Ascending aorta (tissue), 2 donors: Measurements from ENCODE around the gene SEC14L1. TPM values are rescaled to one million over a fixed set of nuclear protein-coding genes. Genes with fewer than 3 reads are reported as not detected.
A peak's percentile ranks its signal among the peaks of the same experiment; 100 is the strongest.

Source experiments
- DNase-seq, 2 donors: peaks; one replicate each; pipeline ENCODE4 v3.0.0-alpha.2; 2019; ENCODE audit warnings: low spot score in 2 of 2
- H3K27ac ChIP-seq, 2 donors: fragments of 200-600 bp; sonication (generic); one replicate each; pipeline ENCODE4 v1.5.1; 2016 to 2017; ENCODE audit warnings: mild to moderate bottlenecking in 1 of 2
- H3K27me3 ChIP-seq: fragments of 200-600 bp; sonication (generic); one replicate; pipeline ENCODE4 v1.5.1; 2017
- H3K36me3 ChIP-seq, 2 donors: fragments of 200-600 bp; sonication (generic); one replicate each; pipeline ENCODE4 v1.5.1; 2016
- H3K4me1 ChIP-seq, 2 donors: fragments of 200-600 bp; sonication (generic); one replicate each; pipeline ENCODE4 v1.5.1; 2016 to 2017; ENCODE audit warnings: mild to moderate bottlenecking in 1 of 2
- H3K4me3 ChIP-seq, 2 donors: fragments of 200-600 bp; sonication (generic); one replicate each; pipeline ENCODE4 v1.5.1; 2016 to 2017; ENCODE audit warnings: mild to moderate bottlenecking in 1 of 2
- H3K9me3 ChIP-seq, 2 donors: fragments of 200-600 bp; sonication (generic); one replicate each; pipeline ENCODE4 v1.5.1; 2016
- intact Hi-C: fragments of 100-400 bp; cut with DNase I; formaldehyde crosslinking; loops from one replicate; pipeline ENCODE4 v1.15.1; 2023
- total RNA-seq: library from RNA; depleted of rRNA; stranded (reverse); fragments of >200 nt; gene quantifications from one replicate; pipeline ENCODE4 v1.1.0, GENCODE V29; 2016
- TF ChIP-seq, protein P1 (sequence below), 3 experiments: fragments of 200-600 bp in 2 of 3; fragments of 450-650 bp in 1 of 3; sonication (generic) in 2 of 3; IDR thresholded peaks; one replicate each; pipeline ENCODE4 v1.5.1; 2016 to 2019; ENCODE audit warnings: antibody characterized with exemption in 3 of 3, mild to moderate bottlenecking in 1 of 3, moderate library complexity in 1 of 3

SEC14L1 gene
- total RNA-seq, 1 donor from 2014 or later, result 176 TPM

DNA sequence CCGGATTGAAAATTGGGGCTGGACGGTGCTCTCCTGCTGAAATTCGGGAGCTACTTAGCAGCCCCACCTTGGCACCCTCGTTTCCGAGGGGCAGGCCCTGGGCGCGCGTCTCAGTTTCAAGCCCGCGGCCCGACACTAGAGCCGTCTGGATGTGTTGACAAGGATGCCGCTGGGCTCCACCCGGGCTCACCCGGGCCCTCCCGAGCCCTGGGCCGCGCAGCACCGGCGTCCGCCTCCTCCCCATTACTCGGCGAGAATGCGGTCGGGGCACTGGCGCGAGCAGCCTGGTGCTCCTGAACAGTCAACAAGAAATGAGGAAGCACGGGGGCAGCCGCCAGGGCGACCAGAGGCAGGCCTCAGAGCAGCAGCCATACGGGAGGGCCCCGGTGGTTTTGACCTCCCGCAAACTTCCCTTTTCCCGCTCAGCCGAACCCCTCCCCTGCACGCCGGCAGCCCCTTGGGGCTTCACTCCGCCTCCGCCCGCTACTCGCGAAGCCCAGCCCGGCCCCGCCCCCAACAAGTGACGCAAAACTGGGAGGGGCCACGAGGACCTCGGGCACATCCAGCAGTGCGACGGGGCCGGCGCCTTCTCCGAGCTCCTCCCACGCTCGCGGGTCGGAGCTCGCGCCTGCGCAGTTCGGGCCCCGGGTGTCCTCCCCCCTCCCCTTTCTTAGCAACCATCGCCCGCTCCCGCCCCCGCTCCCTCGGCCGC lies 447 bp upstream of the SEC14L1 start:
- Histone ChIP-seq H3K4me1 (peaks cover 0 to 8% of the 10 kb centered on the region in 2 donors), H3K36me3 (peaks cover 0 to 18% of the 10 kb centered on the region in 2 donors), H3K4me3 (peak overlapping the region; percentile 92 to 93), H3K9me3 (no peaks in the 10 kb centered on the region), H3K27ac (peak overlapping the region; percentile 93), H3K27me3 (no peaks in the 10 kb centered on the region)
- peak; percentile 95 to 100 for DNase-seq
- intact Hi-C loops, result loop anchor here (2.0 to 10.0 kb wide), 4 partner anchors 42 to 1034 kb away; no protein-coding TSS in a partner anchor
- TF ChIP-seq, protein P1, sequence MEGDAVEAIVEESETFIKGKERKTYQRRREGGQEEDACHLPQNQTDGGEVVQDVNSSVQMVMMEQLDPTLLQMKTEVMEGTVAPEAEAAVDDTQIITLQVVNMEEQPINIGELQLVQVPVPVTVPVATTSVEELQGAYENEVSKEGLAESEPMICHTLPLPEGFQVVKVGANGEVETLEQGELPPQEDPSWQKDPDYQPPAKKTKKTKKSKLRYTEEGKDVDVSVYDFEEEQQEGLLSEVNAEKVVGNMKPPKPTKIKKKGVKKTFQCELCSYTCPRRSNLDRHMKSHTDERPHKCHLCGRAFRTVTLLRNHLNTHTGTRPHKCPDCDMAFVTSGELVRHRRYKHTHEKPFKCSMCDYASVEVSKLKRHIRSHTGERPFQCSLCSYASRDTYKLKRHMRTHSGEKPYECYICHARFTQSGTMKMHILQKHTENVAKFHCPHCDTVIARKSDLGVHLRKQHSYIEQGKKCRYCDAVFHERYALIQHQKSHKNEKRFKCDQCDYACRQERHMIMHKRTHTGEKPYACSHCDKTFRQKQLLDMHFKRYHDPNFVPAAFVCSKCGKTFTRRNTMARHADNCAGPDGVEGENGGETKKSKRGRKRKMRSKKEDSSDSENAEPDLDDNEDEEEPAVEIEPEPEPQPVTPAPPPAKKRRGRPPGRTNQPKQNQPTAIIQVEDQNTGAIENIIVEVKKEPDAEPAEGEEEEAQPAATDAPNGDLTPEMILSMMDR (IDR thresholded peaks at IDR 0.05), result no peak

DNA sequence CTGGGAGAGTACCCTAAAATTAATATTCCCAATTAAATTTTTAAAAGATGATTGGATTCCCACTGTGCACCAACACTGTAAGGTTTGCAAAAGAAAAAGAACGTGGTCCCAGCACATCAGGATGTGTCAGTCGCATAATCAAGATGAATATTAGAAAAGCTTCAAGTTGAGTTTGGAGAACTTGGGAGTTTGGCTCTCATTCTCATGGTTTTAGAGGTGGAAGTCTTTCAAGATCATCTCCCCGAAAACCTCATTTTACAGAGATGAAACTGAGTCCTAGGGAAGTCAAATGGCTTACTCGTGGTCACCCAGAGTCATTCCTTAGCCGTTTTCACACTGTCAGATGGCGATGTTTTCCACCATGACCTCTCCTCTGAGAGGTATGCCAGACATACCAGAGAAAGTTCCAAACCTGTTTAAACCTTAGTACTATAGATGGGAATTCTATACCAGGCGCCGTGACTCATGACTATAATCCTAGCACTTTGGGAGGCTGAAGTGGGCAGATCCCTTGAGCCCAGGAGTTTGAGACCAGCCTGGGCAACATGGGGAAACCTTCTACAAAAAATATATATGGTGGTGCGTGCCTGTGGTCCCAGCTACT lies 1.2 kb downstream of the SEC14L1 start:
- no peak for DNase-seq
- Histone ChIP-seq H3K4me1 (peaks cover 0 to 19% of the 10 kb centered on the region in 2 donors), H3K9me3 (no peaks in the 10 kb centered on the region), H3K4me3 (peak overlapping the region; percentile 92 to 93), H3K36me3 (peaks cover 0 to 18% of the 10 kb centered on the region in 2 donors), H3K27me3 (no peaks in the 10 kb centered on the region), H3K27ac (peak overlapping the region; percentile 86 to 92)
- intact Hi-C loops, result loop anchor here (2.0 to 10.0 kb wide), 4 partner anchors 43 to 1033 kb away; no protein-coding TSS in a partner anchor
- TF ChIP-seq, protein P1 (IDR thresholded peaks at IDR 0.05), result no peak

- DNase-seq, result no peak
- Histone ChIP-seq H3K4me3 (peak overlapping the region in 1 of 2 donors; percentile 37), H3K27me3 (no peaks in the 10 kb centered on the region), H3K4me1 (peaks cover 0 to 19% of the 10 kb centered on the region in 2 donors), H3K27ac (peak overlapping the region in 1 of 2 donors; percentile 24), H3K36me3 (peaks cover 2 to 23% of the 10 kb centered on the region in 2 donors), H3K9me3 (no peaks in the 10 kb centered on the region)
- TF ChIP-seq, protein P1 (IDR thresholded peaks at IDR 0.05), result no peak
- intact Hi-C loops, result loop anchor here (10.0 kb wide), 1 partner anchor 1032 kb away; no protein-coding TSS in a partner anchor
These were observed 1.9 kb downstream of the SEC14L1 start for GRCh38 chr17:77142689-77143088.

- no peaks in the 10 kb centered on the region for H3K9me3 ChIP-seq
- no peaks in the 10 kb centered on the region for H3K27me3 ChIP-seq
- peaks cover 9 to 28% of the 10 kb centered on the region in 2 donors for H3K36me3 ChIP-seq
- H3K4me3 ChIP-seq, result peak overlapping the region in 1 of 2 donors; percentile 37
- H3K27ac ChIP-seq, result peak overlapping the region in 1 of 2 donors; percentile 24
- peaks cover 0 to 19% of the 10 kb centered on the region in 2 donors for H3K4me1 ChIP-seq
- TF ChIP-seq, protein P1 (IDR thresholded peaks at IDR 0.05), result no peak
- intact Hi-C loops, result loop anchor here (10.0 kb wide), 1 partner anchor 1031 kb away; no protein-coding TSS in a partner anchor
- no peak for DNase-seq
These were observed 2.5 kb downstream of the SEC14L1 start for GRCh38 chr17:77143306-77143705.

- intact Hi-C loops, result loop anchor here (10.0 kb wide), 1 partner anchor 1031 kb away; no protein-coding TSS in a partner anchor
- no peak for DNase-seq
- no peak overlapping the region for H3K4me3 ChIP-seq
- H3K27me3 ChIP-seq, result no peaks in the 10 kb centered on the region
- peaks cover 12 to 33% of the 10 kb centered on the region in 2 donors for H3K36me3 ChIP-seq
- no peak overlapping the region for H3K27ac ChIP-seq
- no peaks in the 10 kb centered on the region for H3K9me3 ChIP-seq
- peaks cover 0 to 19% of the 10 kb centered on the region in 2 donors for H3K4me1 ChIP-seq
- TF ChIP-seq, protein P1 (IDR thresholded peaks at IDR 0.05), result no peak
These were observed 3.5 kb downstream of the SEC14L1 start for GRCh38 chr17:77144227-77144626.
